Breast epithelium (tissue), 4 donors: ENCODE data around the gene ASCC1. TPM values are rescaled to one million over a fixed set of nuclear protein-coding genes. Genes with fewer than 3 reads are reported as not detected.
"Not testable (repeated sequence)": the region's sequence is repeated elsewhere in the genome, so short reads cannot be mapped to it uniquely, and the experiment has no call there.

Source experiments
- DNase-seq, 2 donors: peaks; one replicate each; pipeline ENCODE4 v3.0.0-alpha.2; 2019; ENCODE audit warnings: low spot score in 2 of 2
- H3K27ac ChIP-seq, 2 donors: fragments of 200-600 bp; sonication (generic) in 1 of 2; one replicate each; pipeline ENCODE4 v1.5.1; 2016 to 2019; ENCODE audit warnings: mild to moderate bottlenecking in 1 of 2
- H3K27me3 ChIP-seq, 2 donors: fragments of 200-600 bp; sonication (generic) in 1 of 2; one replicate each; pipeline versions ENCODE4 v1.5.1 to v1.6.0; 2017 to 2019; ENCODE audit warnings: control low read depth in 1 of 2, mild to moderate bottlenecking in 1 of 2
- H3K36me3 ChIP-seq: fragments of 200-600 bp; one replicate; pipeline ENCODE4 v1.5.1; 2019
- H3K4me1 ChIP-seq, 2 donors: fragments of 200-600 bp; sonication (generic); one replicate each; pipeline ENCODE4 v1.5.1; 2016 to 2019; ENCODE audit warnings: control low read depth in 1 of 2
- H3K4me3 ChIP-seq, 3 donors: fragments of 200-600 bp; sonication (generic); 1 replicate in 2 of 3; 2 replicates in 1 of 3; pipeline ENCODE4 v1.5.1; 2016 to 2019; ENCODE audit warnings: mild to moderate bottlenecking in 3 of 3, moderate library complexity in 2 of 3
- H3K9me3 ChIP-seq, 2 donors: fragments of 200-600 bp; sonication (generic) in 1 of 2; one replicate each; pipeline ENCODE4 v1.5.1; 2016 to 2019; ENCODE audit warnings: control low read depth in 1 of 2
- CTCF ChIP-seq, 3 donors: fragments of 450-650 bp; IDR thresholded peaks; one replicate each; pipeline ENCODE4 v1.5.1; 2016 to 2017; ENCODE audit warnings: antibody characterized with exemption in 3 of 3, mild to moderate bottlenecking in 3 of 3, moderate library complexity in 3 of 3
- POLR2A ChIP-seq: fragments of 450-650 bp; IDR thresholded peaks from one replicate; pipeline ENCODE4 v1.6.1; 2016; ENCODE audit warnings: antibody characterized with exemption, mild to moderate bottlenecking, moderate library complexity
- POLR2AphosphoS5 ChIP-seq, 3 donors: sonication (generic); formaldehyde crosslinking; IDR thresholded peaks; one replicate each; pipeline ENCODE4 v1.6.1; 2017; ENCODE audit warnings: antibody characterized with exemption in 3 of 3
- intact Hi-C: fragments of 100-400 bp; cut with DNase I; formaldehyde crosslinking; loops from one replicate; pipeline ENCODE4 v1.15.1; 2023; ENCODE audit warnings: low total_unique reads
- total RNA-seq, 3 donors: library from RNA; depleted of rRNA; stranded (reverse); fragments of >200 nt; gene quantifications; one replicate each; pipeline ENCODE4 v1.1.0, GENCODE V29; 2016

The ASCC1 gene
- total RNA-seq, 3 donors from 2014 or later: 28.5 to 42.9 (median 29.6) TPM

DNA sequence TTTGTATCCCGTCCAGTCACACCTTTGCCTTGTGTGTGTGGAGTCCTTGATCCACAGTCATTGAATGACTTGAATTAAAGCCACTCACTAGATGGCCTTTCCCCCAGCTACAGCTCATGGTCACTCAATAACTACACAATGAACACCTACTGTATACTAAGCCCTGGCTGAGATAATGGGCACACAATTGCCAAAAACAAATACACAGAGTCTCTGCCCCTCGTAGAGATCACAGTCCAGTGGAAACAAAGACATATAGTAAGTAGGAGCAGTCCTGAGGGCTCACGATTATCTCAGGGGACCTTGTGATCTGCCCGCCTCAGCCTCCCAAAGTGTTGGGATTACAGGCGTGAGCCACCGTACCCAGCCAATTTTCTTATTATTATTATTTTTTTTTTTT lies 35.6 kb upstream of the ASCC1 start:
- TF ChIP-seq CTCF (IDR thresholded peaks at IDR 0.05) (no peak), POLR2AphosphoS5 (IDR thresholded peaks at IDR 0.05) (no peak), POLR2A (no peak)
- no peaks in the 10 kb centered on the region for H3K9me3 ChIP-seq
- peaks cover 31 to 62% of the 10 kb centered on the region in 2 donors for H3K4me1 ChIP-seq
- H3K27ac ChIP-seq: peak overlapping the region; percentile 84 to 91
- no peak for DNase-seq
- no peak overlapping the region for H3K4me3 ChIP-seq
- intact Hi-C loops: no loop called here
- H3K27me3 ChIP-seq: no peaks in the 10 kb centered on the region
- H3K36me3 ChIP-seq: no peaks in the 10 kb centered on the region

DNA sequence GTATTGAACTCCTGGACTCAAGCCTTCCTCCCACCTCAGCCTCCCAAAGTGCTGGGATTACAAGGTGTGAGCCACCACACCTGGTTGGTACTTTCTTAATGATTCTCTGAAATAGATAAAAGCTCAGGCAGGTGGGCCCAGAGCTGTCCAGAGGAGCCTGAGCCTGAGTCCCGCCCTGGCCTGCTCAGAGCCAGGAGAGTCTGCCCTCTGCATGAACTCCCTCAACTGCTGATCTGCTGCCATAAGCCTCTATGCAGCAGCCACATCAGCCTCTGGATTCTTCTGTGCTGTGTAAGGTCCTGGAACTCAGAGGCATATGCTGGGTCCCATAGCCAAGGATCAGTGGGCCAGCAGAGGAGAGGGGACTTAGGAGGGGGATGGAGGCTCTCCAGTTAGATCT lies 34.6 kb upstream of the ASCC1 start:
- no peaks in the 10 kb centered on the region for H3K27me3 ChIP-seq
- H3K36me3 ChIP-seq: no peaks in the 10 kb centered on the region
- H3K4me3 ChIP-seq: no peak overlapping the region
- intact Hi-C loops: no loop called here
- H3K4me1 ChIP-seq: peaks cover 30 to 65% of the 10 kb centered on the region in 2 donors
- peak in 1 of 2 donors; percentile 51 for DNase-seq
- no peaks in the 10 kb centered on the region for H3K9me3 ChIP-seq
- peak overlapping the region; percentile 70 to 73 for H3K27ac ChIP-seq
- TF ChIP-seq CTCF (IDR thresholded peaks at IDR 0.05): no peak
- TF ChIP-seq POLR2AphosphoS5 (IDR thresholded peaks at IDR 0.05): peak in 2 of 3 donors; percentile 49 to 69

- H3K4me1 ChIP-seq: peaks cover 18 to 67% of the 10 kb centered on the region in 2 donors
- intact Hi-C loops: loop anchor here (5.0 kb wide), 1 partner anchor 443 kb away; the partner anchor contains the start of gene MCU
- H3K27ac ChIP-seq: peak overlapping the region; percentile 89 to 93
- not testable (repeated sequence) for DNase-seq, H3K36me3 ChIP-seq, H3K9me3 ChIP-seq, H3K27me3 ChIP-seq
- H3K4me3 ChIP-seq: peak overlapping the region in 1 of 3 donors; percentile 50
These were observed 33.2 kb upstream of the ASCC1 start for GRCh38 chr10:72249176-72249862.

DNA sequence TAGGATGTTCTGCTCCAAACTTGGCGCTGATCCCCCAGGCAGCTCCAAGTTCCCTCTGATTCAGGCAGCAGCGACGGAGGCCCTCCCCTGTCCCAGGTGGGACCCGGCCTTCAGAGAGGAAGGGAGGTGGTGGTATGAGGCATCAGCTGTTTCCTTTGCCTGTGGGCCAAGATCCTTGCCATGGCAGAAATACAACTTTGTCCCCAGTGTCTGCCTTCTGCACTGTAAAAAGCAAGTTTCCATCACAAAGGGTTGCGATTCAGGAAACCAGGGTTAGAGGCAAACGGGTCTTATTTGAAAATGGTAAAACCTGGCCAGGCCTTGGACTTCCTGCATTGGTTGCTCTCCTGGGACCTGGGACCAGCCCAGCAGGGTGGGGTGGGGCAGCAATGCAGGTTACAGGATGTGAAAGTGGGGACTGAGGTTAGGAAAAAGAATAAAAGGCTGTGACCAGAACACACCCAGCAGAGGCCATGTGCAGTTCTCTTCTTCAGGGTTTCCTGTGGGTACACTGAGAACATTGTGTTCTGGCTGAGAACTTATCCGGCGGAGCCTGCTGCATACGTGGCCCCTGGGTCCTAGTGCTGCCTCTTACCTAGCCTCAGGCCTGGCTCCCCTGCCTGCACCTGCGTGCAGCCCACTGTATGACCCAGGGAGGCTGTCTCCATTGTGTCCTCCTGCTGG lies 32.5 kb upstream of the ASCC1 start:
- DNase-seq: peak; percentile 72 to 91
- Histone ChIP-seq H3K4me3 (peak overlapping the region in 2 of 3 donors; percentile 25 to 50), H3K9me3 (no peaks in the 10 kb centered on the region), H3K27ac (peak overlapping the region; percentile 89 to 93), H3K4me1 (peaks cover 14 to 67% of the 10 kb centered on the region in 2 donors), H3K27me3 (no peaks in the 10 kb centered on the region), H3K36me3 (no peaks in the 10 kb centered on the region)
- intact Hi-C loops: loop anchor here (5.0 kb wide), 1 partner anchor 444 kb away; the partner anchor contains the start of gene MCU
- TF ChIP-seq POLR2A: no peak
- peak; percentile 82 to 93 (median 87) for TF ChIP-seq POLR2AphosphoS5 (IDR thresholded peaks at IDR 0.05)
- TF ChIP-seq CTCF (IDR thresholded peaks at IDR 0.05): peak in 1 of 3 donors; percentile 15

- intact Hi-C loops: loop anchor here (5.0 kb wide), 1 partner anchor 446 kb away; the partner anchor contains the start of gene MCU
These were observed 30.0 kb upstream of the ASCC1 start for GRCh38 chr10:72245949-72246525.

More at GRCh38 chr10:72245949-72246525, 30.0 kb upstream of the ASCC1 start:
- no peak overlapping the region for H3K4me3 ChIP-seq
- no peaks in the 10 kb centered on the region for H3K27me3 ChIP-seq
- peak overlapping the region; percentile 77 to 93 for H3K27ac ChIP-seq
- H3K4me1 ChIP-seq: peaks cover 18 to 69% of the 10 kb centered on the region in 2 donors
- H3K36me3 ChIP-seq: no peaks in the 10 kb centered on the region
- TF ChIP-seq POLR2AphosphoS5 (IDR thresholded peaks at IDR 0.05) (no peak), CTCF (IDR thresholded peaks at IDR 0.05) (no peak), POLR2A (no peak)
- no peaks in the 10 kb centered on the region for H3K9me3 ChIP-seq
- no peak for DNase-seq
